ENCODE results near the gene RALBP1.
"Not testable (repeated sequence)": the region's sequence is repeated elsewhere in the genome, so short reads cannot be mapped to it uniquely, and the experiment has no call there.

Gene RALBP1

DNA sequence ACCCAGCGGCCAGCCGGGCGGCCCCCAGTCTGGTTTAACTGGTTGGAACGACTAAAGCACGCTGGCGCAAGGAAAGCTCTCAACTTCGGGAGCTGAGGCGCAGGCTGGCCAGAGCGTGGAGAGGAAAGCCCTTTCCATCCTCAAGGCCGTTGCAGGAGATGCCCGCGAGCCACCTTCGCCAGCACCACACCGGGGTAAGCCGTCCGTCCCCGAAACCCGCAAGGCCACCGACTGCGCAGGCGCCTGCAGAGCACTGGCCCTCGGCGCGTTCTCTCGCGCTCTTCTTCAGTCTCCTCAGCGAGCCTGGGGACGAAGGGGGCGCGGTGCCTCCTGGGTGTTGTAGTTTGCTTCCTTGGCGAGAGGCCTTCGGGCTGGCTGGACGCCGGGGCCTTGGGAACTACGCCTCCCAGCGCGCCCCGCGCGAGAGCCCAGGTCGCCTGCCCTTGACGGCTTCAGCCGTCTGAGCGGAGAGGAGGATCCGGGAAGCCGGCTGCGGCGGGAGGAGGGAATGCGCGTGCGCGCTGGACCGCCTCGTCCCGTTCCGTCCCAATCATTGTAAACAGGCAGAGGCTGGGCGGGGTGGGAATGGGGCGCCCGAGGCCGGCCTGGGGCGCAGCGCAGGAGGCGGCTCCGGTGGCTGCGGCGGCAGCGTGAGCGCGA is at the start of gene RALBP1:
Gene RALBP1, plus strand, starts transcription at position 531 of the 660 bp plus-strand sequence. CDS start 37,533 bp downstream, outside the sequence.
- DNase-seq = peak; percentile 93 to 97

DNA sequence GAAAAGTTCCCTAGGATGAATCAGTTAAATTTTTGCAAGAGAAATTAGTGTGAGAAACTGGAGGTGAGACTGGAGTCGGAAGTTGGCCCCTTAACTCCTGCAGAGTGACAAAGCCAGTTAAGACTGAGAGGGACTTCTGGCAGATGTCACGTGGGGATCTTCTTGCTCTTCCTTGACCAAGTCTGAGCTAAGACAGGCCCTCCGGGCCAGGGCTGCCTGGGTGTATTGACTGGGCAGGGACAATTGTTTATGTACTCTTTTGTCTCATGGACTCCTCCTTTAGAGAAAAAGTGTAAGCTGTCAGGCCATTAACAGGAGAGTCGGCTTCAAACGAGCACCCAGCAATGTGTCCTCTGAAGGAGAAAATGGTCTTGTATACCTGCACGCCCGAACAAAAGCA is 48.6 kb upstream of the RALBP1 start:
- DNase-seq = no peak

DNA sequence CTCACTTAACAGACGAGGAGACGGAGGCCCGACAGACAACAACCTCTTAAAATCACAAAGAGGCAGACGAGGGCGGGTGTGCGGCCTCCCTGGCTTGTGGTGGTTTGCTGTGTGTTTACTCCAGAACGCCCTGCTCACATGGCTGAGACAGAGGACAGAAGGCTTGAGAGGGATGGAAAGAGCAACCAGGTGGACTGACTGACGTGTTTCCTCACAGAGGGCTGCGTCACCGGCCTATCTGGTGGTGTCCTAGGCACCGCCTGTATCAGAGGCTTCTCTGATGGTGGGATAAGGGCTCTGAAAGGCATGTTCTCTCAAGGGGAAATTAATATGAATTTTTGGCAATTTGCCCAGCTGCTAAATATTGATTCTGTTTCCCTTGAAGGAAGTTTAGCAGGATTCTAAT is 47.0 kb upstream of the RALBP1 start:
- no peak for DNase-seq

DNA sequence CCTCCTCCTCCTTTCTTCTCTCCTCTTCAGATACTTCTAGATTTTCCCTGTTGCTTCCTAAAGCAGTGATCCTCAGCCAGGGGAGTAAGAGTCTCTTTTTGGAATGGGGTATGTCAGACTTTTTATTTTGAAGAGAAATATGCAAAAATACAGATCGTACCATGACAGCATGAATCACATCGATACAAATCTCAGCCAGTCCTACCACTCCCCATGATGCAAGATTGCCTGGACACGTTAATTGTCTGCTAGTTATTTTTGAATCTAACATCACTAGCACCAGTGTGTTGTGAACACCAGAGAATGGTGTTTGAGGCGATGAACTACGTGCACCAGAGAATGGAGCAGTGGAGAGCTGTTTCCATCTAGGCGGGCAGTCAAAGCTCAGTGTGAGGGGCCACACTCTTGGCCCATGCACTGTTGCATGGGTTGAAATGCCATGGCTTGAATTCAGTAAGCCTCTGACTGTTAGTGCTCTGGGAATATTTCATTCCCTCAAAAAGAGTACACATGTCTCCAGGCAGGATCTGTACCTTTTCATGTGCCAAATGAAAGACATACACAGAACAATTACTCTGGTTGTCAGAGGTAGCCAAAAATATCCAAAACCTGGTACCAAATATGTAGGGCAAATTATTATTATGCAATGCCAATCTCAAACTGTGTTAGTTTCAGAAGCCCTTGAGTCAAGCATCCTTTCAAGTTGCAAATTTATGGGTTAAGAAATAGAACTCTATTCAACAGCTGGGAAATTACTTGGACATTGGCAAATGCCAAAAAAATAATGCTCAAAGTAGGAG is 46.3 kb upstream of the RALBP1 start:
- no peak for DNase-seq

DNA sequence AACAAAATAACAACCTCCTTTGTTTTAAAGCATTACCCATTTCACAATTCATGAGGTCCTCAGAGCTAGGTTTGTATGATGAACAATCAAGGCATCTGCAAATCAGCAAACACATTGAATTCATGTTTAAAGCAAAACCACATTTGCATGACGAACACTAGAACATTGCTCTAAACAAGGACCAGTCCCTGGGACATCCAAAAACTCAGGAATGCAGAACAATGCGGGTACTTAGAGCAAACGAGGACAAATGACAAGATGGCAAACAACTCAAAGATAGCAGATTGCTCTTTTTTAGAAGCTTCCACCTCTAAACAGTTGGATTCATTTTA is 45.7 kb upstream of the RALBP1 start:
- no peak for DNase-seq

DNA sequence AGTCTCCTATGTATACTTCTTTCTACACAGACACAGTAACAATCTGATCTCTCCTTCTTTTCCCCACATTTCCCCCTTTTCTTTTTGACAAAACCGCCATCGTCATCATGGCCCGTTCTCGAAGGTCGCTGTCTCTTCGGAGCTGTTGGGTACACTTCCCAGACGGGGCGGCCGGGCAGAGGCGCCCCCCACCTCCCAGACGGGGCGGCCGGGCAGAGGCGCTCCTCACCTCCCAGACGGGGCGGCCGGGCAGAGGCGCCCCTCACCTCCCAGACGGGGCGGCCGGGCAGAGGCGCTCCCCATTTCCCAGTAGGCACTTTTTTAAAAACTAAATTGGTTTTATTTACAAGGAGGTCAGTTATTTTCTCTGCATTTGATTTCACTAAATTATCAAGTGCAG is 45.0 kb upstream of the RALBP1 start:
- not testable (repeated sequence) for DNase-seq

DNA sequence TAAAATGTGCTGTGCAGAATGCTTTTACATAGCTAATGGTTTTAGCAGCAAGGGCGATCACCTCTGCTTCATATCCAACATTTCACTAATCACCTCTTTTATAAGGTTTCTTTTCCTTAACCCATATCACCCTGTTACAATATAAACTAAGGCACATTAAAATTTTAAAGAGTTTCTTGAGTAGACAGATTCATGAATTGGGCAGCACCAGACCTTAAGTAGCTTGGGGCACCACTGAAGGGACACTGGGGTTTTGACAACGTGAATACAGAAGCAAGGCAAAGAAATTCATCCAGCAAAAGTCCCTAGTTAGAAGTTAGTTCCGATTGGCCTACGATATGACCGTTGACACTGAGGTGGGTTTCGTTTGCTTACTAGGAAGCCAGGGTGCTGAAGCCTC is 44.0 kb upstream of the RALBP1 start:
- no peak for DNase-seq

DNA sequence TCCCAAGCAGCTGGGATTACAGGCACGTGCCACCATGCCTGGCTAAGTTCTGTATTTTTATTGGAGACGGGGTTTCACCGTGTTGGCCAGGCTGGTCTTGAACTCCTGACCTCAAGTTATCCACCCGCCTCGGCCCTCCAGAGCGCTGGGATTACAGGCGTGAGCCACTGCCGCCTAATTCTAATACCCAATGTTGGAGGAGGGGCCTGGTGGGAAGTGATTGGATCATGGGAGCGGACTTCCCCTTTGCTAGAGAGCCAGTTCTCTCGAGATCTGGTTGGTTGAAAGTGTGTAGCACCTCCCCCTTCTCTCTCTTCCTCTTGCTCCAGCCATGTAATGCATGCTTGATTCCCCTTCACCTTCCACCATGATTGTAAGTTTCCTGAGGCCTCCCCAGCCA is 42.2 kb upstream of the RALBP1 start:
- not testable (repeated sequence) for DNase-seq

DNA sequence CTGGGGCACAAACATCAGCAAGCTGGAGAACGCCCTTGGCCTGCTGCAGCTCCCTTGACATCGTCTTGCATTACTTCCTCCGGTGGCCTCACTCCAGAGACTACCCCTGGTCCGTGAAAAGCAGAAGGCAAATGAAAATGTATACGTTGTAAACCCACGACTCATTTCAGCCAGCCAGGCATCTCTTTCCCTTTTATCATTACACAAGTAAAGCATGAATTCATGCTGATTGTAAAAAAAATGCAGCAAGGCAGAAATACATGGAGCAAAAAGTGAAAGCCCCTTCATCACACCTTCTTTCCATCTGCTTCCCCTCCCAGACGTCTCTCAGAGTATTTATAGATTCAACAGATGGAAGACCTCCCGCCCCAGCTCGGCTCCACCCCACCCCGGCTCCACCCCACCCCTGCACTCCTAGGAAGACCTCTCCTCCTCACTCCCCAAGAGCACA is 41.6 kb upstream of the RALBP1 start:
- no peak for DNase-seq

DNA sequence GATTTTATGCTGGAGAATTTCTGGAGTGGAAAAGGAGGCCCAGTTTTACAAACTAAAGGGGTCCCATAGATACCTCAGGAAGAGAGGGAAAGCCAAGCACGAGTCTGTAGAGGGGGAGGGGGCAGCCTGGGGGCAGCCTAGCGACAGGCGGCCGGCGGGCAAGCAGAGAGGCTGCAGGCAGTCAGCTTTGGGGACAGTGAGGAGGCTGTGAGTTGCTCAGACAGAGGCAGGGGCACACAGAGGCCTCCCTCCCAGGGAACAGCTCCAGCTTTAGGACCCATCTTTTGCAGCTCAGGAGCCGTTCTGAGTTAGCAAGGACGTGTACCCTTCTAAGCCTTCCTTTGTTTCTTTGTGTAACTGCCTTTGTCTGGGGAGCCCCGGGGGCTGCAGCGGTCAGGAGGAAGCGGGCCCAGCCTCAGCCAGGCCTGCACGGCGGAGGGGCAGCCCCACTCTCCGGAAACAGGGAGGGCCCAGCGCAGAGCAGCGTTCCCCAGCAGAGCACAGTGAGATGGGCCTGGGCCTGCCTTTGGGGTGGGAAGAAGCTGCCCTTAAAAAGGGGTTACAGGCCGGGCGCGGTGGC is 41.1 kb upstream of the RALBP1 start:
- DNase-seq = no peak

DNA sequence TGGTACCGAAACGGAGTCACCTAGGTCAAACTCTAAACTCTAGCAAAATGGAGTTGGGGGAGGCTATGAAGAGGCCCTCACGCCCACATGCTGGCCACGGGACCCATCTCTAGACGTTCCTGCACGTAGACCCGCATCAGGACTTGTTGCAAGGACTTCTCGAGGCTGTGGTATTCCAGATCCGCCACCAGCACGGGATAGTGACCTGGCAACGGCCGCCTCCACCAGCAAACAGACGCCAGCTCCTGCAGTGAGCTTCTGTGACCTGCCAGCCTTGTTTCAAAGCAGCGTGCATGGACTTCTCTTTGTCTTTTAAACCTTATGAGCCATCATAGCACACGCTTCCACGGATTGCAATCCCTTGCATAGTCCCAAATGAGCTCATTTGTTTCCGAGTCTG is 40.3 kb upstream of the RALBP1 start:
- DNase-seq = no peak

DNA sequence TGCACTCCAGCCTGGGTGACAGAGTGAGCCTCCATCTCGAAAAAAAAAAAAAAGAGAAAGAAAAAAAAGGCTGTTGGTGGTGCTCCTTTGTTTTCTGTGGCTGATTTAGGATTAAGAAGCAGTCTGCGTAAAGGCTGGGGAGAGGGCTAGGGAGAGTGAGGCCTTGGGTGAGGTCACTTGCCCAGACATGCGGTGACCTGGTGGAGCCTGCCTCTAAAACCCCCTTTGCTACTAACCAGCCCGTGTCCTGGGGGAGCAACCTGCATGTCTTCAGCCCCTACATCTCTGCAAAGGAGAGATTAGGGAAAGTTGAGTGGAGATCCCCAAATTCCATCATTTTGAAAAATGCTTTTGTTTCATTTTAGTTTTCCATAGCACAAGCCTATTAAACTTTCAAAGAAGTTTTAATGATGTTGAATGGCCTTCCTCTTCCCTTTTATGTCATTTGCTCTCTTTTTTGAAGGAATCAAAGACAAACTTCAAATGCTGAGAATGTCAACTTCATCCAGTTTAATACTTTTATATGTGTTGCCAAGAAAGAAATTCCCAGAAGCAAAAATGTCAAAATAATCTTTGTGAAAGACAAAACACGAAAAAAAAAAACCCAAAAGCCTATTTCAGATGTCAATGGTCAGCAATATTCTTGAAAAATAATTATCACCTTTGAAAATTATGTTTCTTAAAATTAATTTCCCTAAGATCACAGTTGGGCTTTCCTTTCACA is 38.9 kb upstream of the RALBP1 start:
- DNase-seq = no peak

DNA sequence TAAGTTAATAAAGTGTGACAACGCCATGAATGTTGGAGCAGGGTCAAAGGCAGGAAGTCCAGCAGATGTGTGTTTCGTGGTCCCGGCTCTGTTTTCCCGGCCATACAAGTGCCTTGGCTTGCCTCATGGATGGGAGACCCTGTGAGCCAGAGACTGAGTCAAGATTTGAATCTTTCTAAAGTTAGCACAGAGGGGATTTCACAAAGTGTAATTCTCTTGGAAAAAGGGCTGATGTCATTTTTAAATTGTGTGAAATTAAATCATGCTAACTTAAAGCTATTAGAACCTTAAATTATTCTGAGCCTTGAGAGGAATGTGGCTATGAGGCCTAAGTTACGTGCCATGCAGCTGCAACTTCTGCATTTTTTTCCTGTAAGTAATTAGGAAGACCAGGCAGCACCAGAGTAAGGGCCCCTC is 38.3 kb upstream of the RALBP1 start:
- DNase-seq = no peak

DNA sequence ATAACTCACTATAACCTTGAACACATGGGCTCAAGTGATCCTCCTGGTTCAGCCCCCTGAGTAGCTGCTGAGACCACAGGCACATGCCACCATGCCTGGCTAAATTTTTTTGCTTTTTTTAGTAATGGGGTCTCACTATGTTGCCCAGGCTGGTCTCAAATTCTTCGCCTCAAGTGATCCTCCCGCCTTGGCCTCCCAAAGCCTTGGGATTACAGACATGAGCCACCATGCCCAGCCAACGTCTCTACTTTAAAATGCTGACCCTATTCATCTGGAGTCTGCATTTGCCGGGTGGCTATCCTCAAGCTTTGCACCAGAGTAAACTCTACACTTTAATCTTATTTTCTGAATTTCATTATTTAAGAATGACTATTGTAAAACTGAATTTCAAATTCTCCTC is 37.6 kb upstream of the RALBP1 start:
- DNase-seq = no peak

DNA sequence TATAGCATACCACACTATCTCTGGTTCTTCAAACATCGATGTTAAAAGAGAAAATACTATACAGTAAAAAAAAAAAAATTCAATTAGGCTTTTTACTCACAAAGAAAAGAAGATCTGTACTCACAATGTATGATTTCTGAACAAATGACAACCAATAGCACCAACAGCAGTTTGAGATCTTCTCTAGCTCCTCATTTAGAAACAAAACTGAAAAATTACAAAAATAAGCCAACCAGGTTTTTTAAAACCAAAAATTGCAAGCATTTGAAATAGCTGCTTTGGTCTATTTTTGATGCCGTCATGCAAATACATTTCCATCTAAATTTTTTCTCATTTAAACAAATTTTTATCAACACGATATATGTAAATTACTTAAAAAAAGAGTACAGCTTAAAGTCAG is 34.3 kb upstream of the RALBP1 start:
- no peak for DNase-seq

DNA sequence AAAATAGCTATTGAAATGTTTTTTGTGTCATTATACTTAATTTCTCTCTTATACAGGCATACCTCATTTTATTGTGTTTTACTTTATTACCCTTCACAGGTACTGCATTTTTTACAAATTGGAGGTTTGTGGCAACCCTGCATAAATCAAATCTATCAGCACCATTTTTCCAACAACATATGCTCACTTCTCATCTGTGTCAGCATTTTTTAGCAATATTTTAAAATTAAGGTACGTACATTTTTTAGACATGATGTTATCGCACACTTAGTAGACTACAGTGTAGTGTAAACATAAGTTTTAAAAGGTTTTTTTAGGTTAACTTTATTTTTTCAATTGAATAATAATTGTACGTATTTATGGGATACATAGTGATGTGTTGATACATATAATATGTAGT is 30.8 kb upstream of the RALBP1 start:
- DNase-seq = no peak

DNA sequence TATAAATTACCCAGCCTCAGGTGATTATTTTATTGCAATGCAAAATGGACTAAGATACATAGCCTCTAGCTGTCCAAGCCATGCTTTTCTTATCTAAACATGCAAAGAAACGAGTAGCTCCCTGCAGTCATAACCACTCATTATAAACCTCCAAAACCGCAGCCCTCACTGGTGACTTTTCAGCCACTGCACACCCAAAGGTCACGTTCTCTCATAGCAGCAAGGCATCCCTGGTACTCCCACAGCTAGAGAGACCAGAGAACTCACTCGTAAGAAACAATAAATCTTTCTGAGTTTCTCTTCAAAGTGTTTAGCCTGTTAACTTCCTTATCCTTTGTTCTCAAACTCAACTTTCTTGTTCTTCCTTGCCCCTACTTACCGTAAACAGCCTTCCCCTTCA is 28.5 kb upstream of the RALBP1 start:
- no peak for DNase-seq

DNA sequence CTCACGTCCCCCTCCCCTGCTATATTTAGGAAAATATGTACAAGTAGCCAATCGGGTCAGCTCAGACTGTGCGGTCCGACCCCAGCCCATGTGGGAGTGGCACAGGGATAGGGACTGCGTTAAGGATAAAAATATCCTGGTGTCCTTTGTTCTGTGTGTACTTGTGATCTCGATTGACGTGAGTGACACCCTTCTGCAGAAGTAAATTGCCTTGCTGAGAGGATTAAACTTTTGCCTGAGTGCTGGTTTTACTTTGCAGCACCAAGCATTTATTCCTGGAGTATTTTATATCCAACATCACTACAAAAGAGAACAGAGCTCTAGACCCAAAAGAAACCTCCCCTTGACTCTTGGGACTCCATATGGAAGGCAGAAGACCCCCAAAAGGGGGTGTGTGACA is 28.0 kb upstream of the RALBP1 start:
- DNase-seq = no peak

DNA sequence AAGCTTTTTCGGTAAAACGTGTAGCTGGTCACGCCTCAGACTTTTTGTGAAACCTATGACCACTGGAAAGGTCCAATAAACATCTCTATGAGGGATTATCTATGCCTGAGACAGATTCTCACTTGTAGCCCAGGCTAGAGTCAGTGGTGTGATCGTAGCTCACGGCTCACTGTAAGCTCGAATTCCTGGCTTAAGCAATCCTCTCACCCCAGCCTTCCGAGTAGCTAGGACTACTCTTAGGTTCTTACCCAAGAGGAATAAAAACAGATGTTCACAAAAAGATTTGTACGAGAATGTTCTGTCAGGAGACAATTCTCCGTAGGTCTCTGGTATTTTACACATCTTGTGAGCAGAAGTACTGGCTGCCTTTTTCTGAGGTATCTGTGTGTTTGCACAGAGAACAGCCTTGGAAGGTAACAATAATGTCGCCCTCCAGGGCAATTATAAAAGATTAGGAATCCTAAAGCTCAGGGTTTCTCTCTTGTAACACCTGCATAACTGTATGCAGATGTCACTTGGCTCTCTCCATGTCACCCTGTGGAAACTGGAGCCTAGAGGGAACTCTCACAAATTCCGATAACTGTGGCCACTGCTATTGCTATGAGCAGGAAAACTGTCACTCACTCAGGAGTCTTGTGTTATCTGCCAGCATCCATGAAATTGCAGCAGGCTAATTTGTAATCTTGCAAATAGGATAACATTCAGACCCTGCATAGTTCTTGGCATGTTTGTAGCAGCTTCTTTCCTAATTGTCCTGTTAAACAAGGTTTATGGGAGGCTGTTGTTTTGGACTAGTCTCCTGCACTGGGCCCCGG is 25.5 kb upstream of the RALBP1 start:
- no peak for DNase-seq

DNA sequence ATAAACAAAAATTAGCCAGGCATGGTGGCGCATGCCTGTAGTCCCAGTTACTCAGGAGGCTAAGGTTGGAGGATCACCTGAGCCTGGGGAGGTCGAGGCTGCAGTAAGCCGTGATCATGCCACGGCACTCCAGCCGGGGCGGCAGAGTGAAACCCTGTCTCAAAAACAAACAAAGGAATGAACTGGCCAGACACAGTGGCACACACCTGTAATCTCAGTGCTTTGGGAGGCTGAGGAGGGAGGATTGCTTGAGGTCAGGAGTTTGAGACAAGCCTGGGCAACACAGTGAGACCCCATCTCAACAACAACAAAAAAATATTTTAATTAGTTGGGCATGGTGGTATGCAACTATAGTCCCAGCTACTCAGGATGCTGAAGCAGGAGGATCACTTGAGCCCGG is 24.4 kb upstream of the RALBP1 start:
- DNase-seq = not testable (repeated sequence)

DNA sequence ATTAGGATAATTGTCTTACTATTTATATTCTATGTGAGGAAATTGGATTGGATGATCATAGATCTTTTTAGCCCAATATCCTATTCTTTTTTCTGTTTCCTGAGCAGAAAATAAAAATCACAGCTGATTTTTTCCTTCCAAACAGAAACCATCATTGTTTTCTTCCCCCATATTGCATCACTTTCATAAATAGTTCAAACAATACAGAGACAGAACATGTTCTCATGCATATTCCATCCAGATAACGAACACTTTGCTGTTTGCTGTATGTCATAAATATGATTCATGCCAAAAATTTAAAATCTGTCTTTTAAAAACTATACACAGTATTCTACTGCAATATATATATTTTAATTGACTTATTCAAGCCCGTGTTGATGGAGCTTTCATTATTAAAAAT is 22.0 kb upstream of the RALBP1 start:
- DNase-seq = no peak

DNA sequence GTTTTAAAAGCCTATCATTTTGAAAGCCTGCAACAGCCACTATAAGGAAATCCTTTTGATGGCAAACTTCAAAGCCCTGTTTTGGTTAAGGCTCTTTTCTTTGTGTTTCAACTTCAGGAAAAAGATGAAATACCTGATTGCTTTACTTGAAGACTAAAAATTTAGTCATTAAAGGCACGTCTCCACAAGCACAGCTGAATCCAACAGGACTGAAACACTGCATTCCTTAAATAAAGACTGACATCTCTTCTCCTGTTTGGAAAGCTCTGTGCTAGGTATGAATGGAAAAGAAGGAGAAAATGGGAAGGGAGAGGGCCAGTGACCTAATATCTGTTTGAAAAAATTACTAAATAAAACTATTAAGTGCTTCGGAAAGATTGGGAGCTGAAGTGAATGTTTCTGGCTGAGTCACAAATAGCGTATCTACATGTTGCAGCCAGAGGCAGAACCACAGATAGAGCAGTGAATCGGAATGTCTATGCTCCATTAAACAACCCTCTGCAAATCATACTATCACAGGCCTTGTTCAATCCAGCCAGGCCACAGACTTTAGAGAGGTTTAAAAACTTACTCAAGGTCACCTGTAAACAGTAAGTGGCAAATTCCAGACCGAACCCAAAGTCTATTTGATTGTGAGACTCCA is 21.1 kb upstream of the RALBP1 start:
- no peak for DNase-seq
